ENCODE data around the gene KIN.
"Not testable (repeated sequence)": the region's sequence is repeated elsewhere in the genome, so short reads cannot be mapped to it uniquely, and the experiment has no call there.

Gene KIN

GRCh38 chr10:7717767-7718166 is 70.0 kb downstream of the KIN start:
- no peak overlapping the region for H3K4me3 Mint-ChIP-seq
- H3K27me3 Mint-ChIP-seq (ENCODE audit: low read depth, poor library complexity): peaks cover 29% of the 10 kb centered on the region
- no peak for TF ChIP-seq CTCF (IDR thresholded peaks at IDR 0.05)
- no peak overlapping the region for H3K27ac Mint-ChIP-seq
- no peaks in the 10 kb centered on the region for H3K4me1 Mint-ChIP-seq
- no peaks in the 10 kb centered on the region for H3K9me3 Mint-ChIP-seq
- no peaks in the 10 kb centered on the region for H3K36me3 Mint-ChIP-seq (ENCODE audit: low read depth)
- no peak for DNase-seq

GRCh38 chr10:7715515-7715914 is 72.3 kb downstream of the KIN start:
- peaks cover 25% of the 10 kb centered on the region for H3K27me3 Mint-ChIP-seq (ENCODE audit: low read depth, poor library complexity)
- no peaks in the 10 kb centered on the region for H3K4me1 Mint-ChIP-seq
- no peak for TF ChIP-seq CTCF (IDR thresholded peaks at IDR 0.05)
- no peak overlapping the region for H3K27ac Mint-ChIP-seq
- DNase-seq: no peak
- no peak overlapping the region for H3K4me3 Mint-ChIP-seq
- H3K9me3 Mint-ChIP-seq: no peaks in the 10 kb centered on the region
- no peaks in the 10 kb centered on the region for H3K36me3 Mint-ChIP-seq (ENCODE audit: low read depth)

GRCh38 chr10:7711075-7711474 is 76.7 kb downstream of the KIN start:
- DNase-seq; H3K4me3 Mint-ChIP-seq; H3K27ac Mint-ChIP-seq; H3K4me1 Mint-ChIP-seq; H3K36me3 Mint-ChIP-seq (ENCODE audit: low read depth); H3K9me3 Mint-ChIP-seq: not testable (repeated sequence)
- peaks cover 24% of the 10 kb centered on the region for H3K27me3 Mint-ChIP-seq (ENCODE audit: low read depth, poor library complexity)

- no peak for DNase-seq
- no peaks in the 10 kb centered on the region for H3K36me3 Mint-ChIP-seq (ENCODE audit: low read depth)
- no peaks in the 10 kb centered on the region for H3K4me1 Mint-ChIP-seq
- no peak overlapping the region for H3K4me3 Mint-ChIP-seq
- no peaks in the 10 kb centered on the region for H3K9me3 Mint-ChIP-seq
- TF ChIP-seq CTCF (IDR thresholded peaks at IDR 0.05): no peak
- H3K27ac Mint-ChIP-seq: no peak overlapping the region
- H3K27me3 Mint-ChIP-seq (ENCODE audit: low read depth, poor library complexity): peaks cover 29% of the 10 kb centered on the region
These were observed 77.3 kb downstream of the KIN start for GRCh38 chr10:7710446-7710845.

GRCh38 chr10:7708832-7709231 is 79.0 kb downstream of the KIN start:
- no peaks in the 10 kb centered on the region for H3K36me3 Mint-ChIP-seq (ENCODE audit: low read depth)
- H3K27ac Mint-ChIP-seq: no peak overlapping the region
- H3K27me3 Mint-ChIP-seq (ENCODE audit: low read depth, poor library complexity): peaks cover 35% of the 10 kb centered on the region
- DNase-seq: no peak
- H3K4me3 Mint-ChIP-seq: no peak overlapping the region
- no peaks in the 10 kb centered on the region for H3K4me1 Mint-ChIP-seq
- no peak for TF ChIP-seq CTCF (IDR thresholded peaks at IDR 0.05)
- H3K9me3 Mint-ChIP-seq: no peaks in the 10 kb centered on the region

- H3K9me3 Mint-ChIP-seq: no peaks in the 10 kb centered on the region
- TF ChIP-seq CTCF (IDR thresholded peaks at IDR 0.05): no peak
- no peaks in the 10 kb centered on the region for H3K4me1 Mint-ChIP-seq
- H3K36me3 Mint-ChIP-seq (ENCODE audit: low read depth): no peaks in the 10 kb centered on the region
- H3K27me3 Mint-ChIP-seq (ENCODE audit: low read depth, poor library complexity): peaks cover 35% of the 10 kb centered on the region
- no peak overlapping the region for H3K27ac Mint-ChIP-seq
- DNase-seq: no peak
- no peak overlapping the region for H3K4me3 Mint-ChIP-seq
These were observed 79.8 kb downstream of the KIN start for GRCh38 chr10:7707858-7708622.
